Raji (cell line): ENCODE measurements around the gene HTR7.

Experiments
- POLR2A ChIP-seq: IDR thresholded peaks from 2 replicates; pipeline ENCODE4 v1.6.1; 2011; ENCODE audit warnings: low read depth, low read length, control low read depth; ENCODE audit not compliant: insufficient read depth

HTR7 gene

GRCh38 chr10:90738885-90739284, 119.0 kb downstream of the HTR7 start:
- TF ChIP-seq POLR2A = no peak

GRCh38 chr10:90734415-90734814, 123.4 kb downstream of the HTR7 start:
- TF ChIP-seq POLR2A = no peak

- no peak for TF ChIP-seq POLR2A
Observed at GRCh38 chr10:90732581-90732980, 125.3 kb downstream of the HTR7 start.

GRCh38 chr10:90723416-90724068, 134.3 kb downstream of the HTR7 start:
- TF ChIP-seq POLR2A = no peak

GRCh38 chr10:90722832-90723231, 135.0 kb downstream of the HTR7 start:
- TF ChIP-seq POLR2A = no peak

GRCh38 chr10:90718182-90718581, 139.7 kb downstream of the HTR7 start:
- no peak for TF ChIP-seq POLR2A

- no peak for TF ChIP-seq POLR2A
Observed at GRCh38 chr10:90712529-90712928, 145.3 kb downstream of the HTR7 start.

- TF ChIP-seq POLR2A = no peak
Observed at GRCh38 chr10:90709727-90710126, 148.1 kb downstream of the HTR7 start.

- no peak for TF ChIP-seq POLR2A
Observed at GRCh38 chr10:90707657-90708056, 150.2 kb downstream of the HTR7 start.

GRCh38 chr10:90701428-90701827, 156.4 kb downstream of the HTR7 start:
- no peak for TF ChIP-seq POLR2A

- no peak for TF ChIP-seq POLR2A
Observed at GRCh38 chr10:90695915-90696676, 161.7 kb downstream of the HTR7 start.
